ENCODE results near the gene DNAH9. TPM values are rescaled to one million over a fixed set of nuclear protein-coding genes. Genes with fewer than 3 reads are reported as not detected.

The DNAH9 gene
- total RNA-seq, 4 donors from 2014 or later, result 0.41 to 1.9 (median 0.79) TPM; not detected in 1

DNA sequence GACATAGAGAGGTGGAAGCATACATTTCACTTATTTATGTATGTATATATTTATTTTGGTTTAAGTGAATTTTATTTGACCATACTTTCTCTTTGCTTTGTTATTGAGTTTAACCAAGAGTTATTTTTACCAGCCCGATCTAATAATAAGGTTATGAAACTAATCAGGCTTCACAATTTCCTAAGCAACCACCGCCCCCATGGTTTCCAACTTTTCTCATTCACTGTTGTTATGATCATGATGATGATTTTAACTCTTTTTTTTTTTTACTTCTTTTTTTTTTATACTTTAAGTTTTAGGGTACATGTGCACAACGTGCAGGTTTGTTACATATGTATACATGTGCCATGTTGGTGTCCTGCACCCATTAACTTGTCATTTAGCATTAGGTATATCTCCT lies 30.6 kb downstream of the DNAH9 start:
- H3K4me3 ChIP-seq, result no peak overlapping the region
- WGBS, 2 donors (ENCODE audit: low coverage in 1 of 2), result 89 to 90% methylated on average over 3 of the region's 3 CpGs
- peaks cover 8% of the 10 kb centered on the region for H3K27me3 ChIP-seq
- no peak for DNase-seq
- no peak overlapping the region for H3K27ac ChIP-seq
- TF ChIP-seq POLR2AphosphoS5 (IDR thresholded peaks at IDR 0.05), result no peak
- no peak for TF ChIP-seq EP300 (IDR thresholded peaks at IDR 0.05; ENCODE audit: low read depth)
- TF ChIP-seq, protein P1, sequence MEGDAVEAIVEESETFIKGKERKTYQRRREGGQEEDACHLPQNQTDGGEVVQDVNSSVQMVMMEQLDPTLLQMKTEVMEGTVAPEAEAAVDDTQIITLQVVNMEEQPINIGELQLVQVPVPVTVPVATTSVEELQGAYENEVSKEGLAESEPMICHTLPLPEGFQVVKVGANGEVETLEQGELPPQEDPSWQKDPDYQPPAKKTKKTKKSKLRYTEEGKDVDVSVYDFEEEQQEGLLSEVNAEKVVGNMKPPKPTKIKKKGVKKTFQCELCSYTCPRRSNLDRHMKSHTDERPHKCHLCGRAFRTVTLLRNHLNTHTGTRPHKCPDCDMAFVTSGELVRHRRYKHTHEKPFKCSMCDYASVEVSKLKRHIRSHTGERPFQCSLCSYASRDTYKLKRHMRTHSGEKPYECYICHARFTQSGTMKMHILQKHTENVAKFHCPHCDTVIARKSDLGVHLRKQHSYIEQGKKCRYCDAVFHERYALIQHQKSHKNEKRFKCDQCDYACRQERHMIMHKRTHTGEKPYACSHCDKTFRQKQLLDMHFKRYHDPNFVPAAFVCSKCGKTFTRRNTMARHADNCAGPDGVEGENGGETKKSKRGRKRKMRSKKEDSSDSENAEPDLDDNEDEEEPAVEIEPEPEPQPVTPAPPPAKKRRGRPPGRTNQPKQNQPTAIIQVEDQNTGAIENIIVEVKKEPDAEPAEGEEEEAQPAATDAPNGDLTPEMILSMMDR (IDR thresholded peaks at IDR 0.05), result no peak
- TF ChIP-seq POLR2A (IDR thresholded peaks at IDR 0.05), result no peak
- peaks cover 0 to 6% (median 1%) of the 10 kb centered on the region in 4 donors for H3K4me1 ChIP-seq
- intact Hi-C loops (cut with DNase I; ENCODE audit: low total_unique reads) (no loop called here), in situ Hi-C loops (cut with MboI; ENCODE audit: low pct_ligation_motif_present in 1 of 4, low pct_unique_long_range_greater_than_20kb in 1 of 4, low sequenced_read_pairs in 3 of 4) (no loop called here)
- H3K9me3 ChIP-seq, result no peaks in the 10 kb centered on the region
- no peaks in the 10 kb centered on the region for H3K36me3 ChIP-seq

DNA sequence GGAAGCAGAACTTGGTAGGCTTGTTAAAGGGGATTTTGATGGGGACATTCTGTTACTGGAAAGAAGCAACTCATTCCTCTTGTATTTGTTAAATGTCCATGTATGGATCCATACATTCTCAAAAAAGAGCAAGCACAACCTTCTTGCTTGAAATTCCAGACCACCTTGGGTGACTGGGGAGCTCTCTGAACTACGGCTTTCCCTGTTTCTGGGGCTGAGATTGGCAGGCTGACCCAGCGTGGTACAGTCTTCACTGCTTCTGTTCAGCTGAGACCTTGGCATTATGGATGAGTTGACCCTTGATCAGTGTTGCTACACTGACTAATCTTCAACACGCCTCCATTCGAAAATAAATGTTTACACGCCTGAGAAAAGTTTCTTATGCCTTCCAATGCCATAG lies 38.5 kb downstream of the DNAH9 start:
- DNase-seq, result no peak
- intact Hi-C loops (cut with DNase I; ENCODE audit: low total_unique reads) (no loop called here), in situ Hi-C loops (cut with MboI; ENCODE audit: low pct_ligation_motif_present in 1 of 4, low pct_unique_long_range_greater_than_20kb in 1 of 4, low sequenced_read_pairs in 3 of 4) (no loop called here)
- 76 to 82% methylated on average over 2 to 5 of the region's 5 CpGs for WGBS, 2 donors (ENCODE audit: low coverage in 1 of 2)
- TF ChIP-seq POLR2AphosphoS5 (IDR thresholded peaks at IDR 0.05), result no peak
- TF ChIP-seq POLR2A (IDR thresholded peaks at IDR 0.05), result no peak
- TF ChIP-seq, protein P1 (IDR thresholded peaks at IDR 0.05), result no peak
- no peak for TF ChIP-seq EP300 (IDR thresholded peaks at IDR 0.05; ENCODE audit: low read depth)
- no peaks in the 10 kb centered on the region for H3K27me3 ChIP-seq
- H3K36me3 ChIP-seq, result no peaks in the 10 kb centered on the region
- no peaks in the 10 kb centered on the region for H3K4me1 ChIP-seq
- no peaks in the 10 kb centered on the region for H3K9me3 ChIP-seq
- H3K27ac ChIP-seq, result no peak overlapping the region
- H3K4me3 ChIP-seq, result no peak overlapping the region

DNA sequence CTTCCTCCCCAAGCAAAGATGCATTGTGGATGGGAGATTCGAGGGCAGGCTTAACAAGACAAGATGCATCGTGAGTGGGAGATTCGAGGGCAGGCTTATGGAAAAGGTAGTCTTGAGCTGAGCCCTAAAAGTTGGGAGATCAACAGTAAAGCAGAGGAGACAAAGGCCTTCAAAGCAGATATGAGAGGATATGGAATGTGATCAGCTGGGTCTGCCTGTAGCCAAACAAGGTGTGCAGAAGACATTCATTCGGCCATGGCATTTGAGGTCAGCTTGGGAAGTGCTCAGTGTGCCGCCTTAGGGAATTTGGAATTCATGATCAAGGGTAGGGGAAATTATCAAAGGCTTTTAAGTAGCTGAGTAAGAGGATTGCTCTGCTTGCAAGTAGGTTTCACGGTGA lies 39.5 kb downstream of the DNAH9 start:
- whole genome bisulfite sequencing, 2 donors (ENCODE audit: low coverage in 1 of 2), result 83 to 87% methylated on average over 3 to 6 of the region's 6 CpGs
- Histone ChIP-seq H3K4me1 (no peaks in the 10 kb centered on the region), H3K36me3 (no peaks in the 10 kb centered on the region), H3K27ac (no peak overlapping the region), H3K4me3 (no peak overlapping the region), H3K27me3 (no peaks in the 10 kb centered on the region), H3K9me3 (no peaks in the 10 kb centered on the region)
- no peak for TF ChIP-seq POLR2AphosphoS5 (IDR thresholded peaks at IDR 0.05)
- TF ChIP-seq POLR2A (IDR thresholded peaks at IDR 0.05), result no peak
- TF ChIP-seq, protein P1 (IDR thresholded peaks at IDR 0.05), result no peak
- no peak for TF ChIP-seq EP300 (IDR thresholded peaks at IDR 0.05; ENCODE audit: low read depth)
- intact Hi-C loops (cut with DNase I; ENCODE audit: low total_unique reads) (no loop called here), in situ Hi-C loops (cut with MboI; ENCODE audit: low pct_ligation_motif_present in 1 of 4, low pct_unique_long_range_greater_than_20kb in 1 of 4, low sequenced_read_pairs in 3 of 4) (no loop called here)
- DNase-seq, result no peak

DNA sequence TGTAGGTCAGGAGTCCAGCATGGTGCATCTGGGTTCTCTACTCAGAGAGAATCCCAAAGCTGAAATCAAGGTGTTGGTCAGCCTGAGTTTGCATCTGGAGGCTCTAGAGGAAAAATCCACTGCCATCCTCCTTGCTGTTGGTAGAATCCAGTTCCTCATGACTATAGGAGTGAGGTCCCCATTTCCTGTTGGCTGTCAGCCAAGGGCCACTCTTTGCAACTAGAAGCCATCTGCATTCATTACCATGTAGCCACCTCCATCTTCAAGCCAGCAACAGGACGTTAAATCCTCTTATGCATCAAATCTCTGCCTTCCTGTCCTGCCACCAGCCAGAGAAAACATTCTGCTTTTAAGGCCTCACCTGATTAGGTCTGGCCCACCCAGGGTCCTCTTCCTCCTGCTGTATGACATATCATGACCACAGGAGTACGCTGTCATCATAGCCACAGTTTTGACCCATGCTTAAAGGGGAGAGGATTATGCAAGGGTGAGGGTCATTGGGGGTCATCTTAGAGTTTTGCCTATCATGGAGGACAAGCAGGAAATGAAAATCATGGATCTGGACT lies 40.5 kb downstream of the DNAH9 start:
- Histone ChIP-seq H3K27me3 (no peaks in the 10 kb centered on the region), H3K4me1 (no peaks in the 10 kb centered on the region), H3K4me3 (no peak overlapping the region), H3K9me3 (no peaks in the 10 kb centered on the region), H3K36me3 (no peaks in the 10 kb centered on the region), H3K27ac (no peak overlapping the region)
- TF ChIP-seq, protein P1 (IDR thresholded peaks at IDR 0.05), result no peak
- no peak for TF ChIP-seq POLR2A (IDR thresholded peaks at IDR 0.05)
- no peak for TF ChIP-seq EP300 (IDR thresholded peaks at IDR 0.05; ENCODE audit: low read depth)
- no peak for TF ChIP-seq POLR2AphosphoS5 (IDR thresholded peaks at IDR 0.05)
- DNase-seq, result no peak
- in situ Hi-C loops (cut with MboI; ENCODE audit: low pct_ligation_motif_present in 1 of 4, low pct_unique_long_range_greater_than_20kb in 1 of 4, low sequenced_read_pairs in 3 of 4) (no loop called here), intact Hi-C loops (cut with DNase I; ENCODE audit: low total_unique reads) (no loop called here)
- 40 to 83% methylated on average over 1 to 2 of the region's 2 CpGs for WGBS, 2 donors (ENCODE audit: low coverage in 1 of 2)
